SK-N-SH (cell line): ENCODE measurements around the gene MRPS15. TPM values are rescaled to one million over a fixed set of nuclear protein-coding genes. Genes with fewer than 3 reads are reported as not detected.

Source experiments
- CTCF ChIA-PET: fragments of 300-600, 350-600 bp; formaldehyde crosslinking; extraction: SDS; loops from one replicate; lab custom pipeline; 2021; lab: Yijun Ruan, JAX
- POLR2A ChIA-PET: fragments of 350-600 bp; sonication (Branson Sonifier 250); formaldehyde crosslinking; extraction: SDS; loops from one replicate; lab custom pipeline; 2020; ENCODE audit warnings: antibody characterized with exemption, inconsistent platforms; lab: Yijun Ruan, JAX
- DNase-seq: peaks from one replicate; pipeline ENCODE4 v3.0.0; 2012
- H2AFZ ChIP-seq: fragments of 200-600 bp; sonication (generic); 2 replicates; pipeline ENCODE4 v1.8.1; 2016; ENCODE audit warnings: antibody characterized with exemption, mild to moderate bottlenecking, low read depth
- H3F3A ChIP-seq: fragments of 200-600 bp; sonication (generic); replicated peaks from 2 replicates; pipeline ENCODE3; 2016; ENCODE audit warnings: antibody characterized with exemption, mild to moderate bottlenecking; ENCODE audit not compliant: insufficient read depth
- H3K27ac ChIP-seq, 2 experiments: fragments of 200-500 bp in 1 of 2; fragments of 200-600 bp in 1 of 2; sonication (Bioruptor generic) in 1 of 2; sonication (generic), shearing (Covaris generic) in 1 of 2; 2 replicates each; pipeline versions ENCODE4 v1.5.1 to v1.6.1; 2014 to 2016; ENCODE audit warnings: low read depth in 2 of 2, inconsistent platforms in 1 of 2, low read length in 1 of 2, mild to moderate bottlenecking in 1 of 2, mixed read lengths in 1 of 2
- H3K27me3 ChIP-seq: fragments of 200-600 bp; sonication (generic), shearing (Covaris generic); 2 replicates; pipeline ENCODE4 v1.6.1; 2016; ENCODE audit warnings: mixed run types; ENCODE audit not compliant: insufficient read depth
- H3K36me3 ChIP-seq, 2 experiments: fragments of 200-500 bp in 1 of 2; fragments of 200-600 bp in 1 of 2; sonication (Bioruptor generic) in 1 of 2; sonication (generic) in 1 of 2; replicated peaks in 1 of 2; 2 replicates each; pipeline versions ENCODE3 to v1.5.1; 2014 to 2016; ENCODE audit warnings: low read length in 1 of 2, mild to moderate bottlenecking in 1 of 2; ENCODE audit not compliant: insufficient read depth in 2 of 2, control insufficient read depth in 1 of 2
- H3K4me1 ChIP-seq, 2 experiments: fragments of 200-500 bp in 1 of 2; fragments of 200-600 bp in 1 of 2; sonication (Bioruptor generic) in 1 of 2; sonication (generic), shearing (Covaris generic) in 1 of 2; 2 replicates each; pipeline versions ENCODE4 v1.5.1 to v1.6.1; 2014 to 2016; ENCODE audit warnings: low read depth in 1 of 2, low read length in 1 of 2, mixed run types in 1 of 2; ENCODE audit not compliant: insufficient read depth in 2 of 2, control insufficient read depth in 1 of 2
- H3K4me2 ChIP-seq: fragments of 200-600 bp; sonication (generic), shearing (Covaris generic); 2 replicates; pipeline ENCODE4 v1.6.1; 2017; ENCODE audit warnings: mixed run types
- H3K4me3 ChIP-seq, 2 experiments: fragments of 200-500 bp in 1 of 2; fragments of 200-600 bp in 1 of 2; sonication (Bioruptor generic) in 1 of 2; sonication (generic), shearing (Covaris generic) in 1 of 2; 2 replicates each; pipeline versions ENCODE4 v1.5.1 to v1.8.1; 2014 to 2016; ENCODE audit warnings: low read depth in 2 of 2, inconsistent platforms in 1 of 2, low read length in 1 of 2, mild to moderate bottlenecking in 1 of 2, mixed read lengths in 1 of 2, moderate library complexity in 1 of 2
- H3K79me2 ChIP-seq: fragments of 200-600 bp; sonication (generic); 2 replicates; pipeline ENCODE4 v1.8.1; 2017; ENCODE audit warnings: mild to moderate bottlenecking; ENCODE audit not compliant: insufficient read depth
- H3K9ac ChIP-seq: fragments of 200-600 bp; sonication (generic); 2 replicates; pipeline ENCODE4 v1.6.1; 2017; ENCODE audit warnings: mixed run types
- H3K9me2 ChIP-seq: fragments of 200-600 bp; sonication (generic); 2 replicates; pipeline ENCODE4 v1.6.1; 2017; ENCODE audit warnings: mixed run types
- H3K9me3 ChIP-seq: fragments of 200-600 bp; sonication (generic); 2 replicates; pipeline ENCODE4 v1.6.1; 2017; ENCODE audit warnings: mixed run types, mild to moderate bottlenecking, moderate library complexity
- H4K20me1 ChIP-seq: fragments of 200-600 bp; sonication (generic); 2 replicates; pipeline ENCODE4 v1.6.1; 2017; ENCODE audit warnings: mild to moderate bottlenecking, mixed run types; ENCODE audit not compliant: insufficient read depth
- CHD2 ChIP-seq: fragments of 150-350 bp; IDR thresholded peaks from 2 replicates; pipeline ENCODE4 v1.6.1; 2018; ENCODE audit warnings: low read length; ENCODE audit not compliant: partially characterized antibody
- FOXM1 ChIP-seq: IDR thresholded peaks from 2 replicates; pipeline ENCODE4 v1.4.0; 2012; ENCODE audit warnings: low read depth, mild to moderate bottlenecking
- GABPA ChIP-seq: IDR thresholded peaks from 2 replicates; pipeline ENCODE4 v1.4.0; 2012; ENCODE audit warnings: low read depth, mild to moderate bottlenecking
- IRF3 ChIP-seq: fragments of 150-350 bp; IDR thresholded peaks from 2 replicates; pipeline ENCODE4 v1.6.1; 2016; ENCODE audit warnings: mild to moderate bottlenecking, low read depth, low read length
- JUND ChIP-seq: IDR thresholded peaks from 2 replicates; pipeline ENCODE4 v1.4.0; 2012
- MAX ChIP-seq: IDR thresholded peaks from 2 replicates; pipeline ENCODE4 v1.4.0; 2012; ENCODE audit warnings: low read depth
- MEF2A ChIP-seq: IDR thresholded peaks from 2 replicates; pipeline ENCODE4 v1.4.0; 2012; ENCODE audit warnings: low read depth, borderline replicate concordance
- MXI1 ChIP-seq: IDR thresholded peaks from 2 replicates; pipeline ENCODE4 v1.6.1; 2012; ENCODE audit warnings: mild to moderate bottlenecking, low read depth, low read length, improper control_type of control experiment
- PBX3 ChIP-seq: IDR thresholded peaks from 2 replicates; pipeline ENCODE4; 2012
- POLR2AphosphoS5 ChIP-seq: IDR thresholded peaks from 2 replicates; pipeline ENCODE4 v1.6.1; 2012; ENCODE audit warnings: low read depth, low read length
- RCOR1 ChIP-seq: fragments of 150-350 bp; IDR thresholded peaks from 2 replicates; pipeline ENCODE4 v1.6.1; 2017; ENCODE audit warnings: antibody characterized with exemption, low read length
- RFX5 ChIP-seq: IDR thresholded peaks from 2 replicates; pipeline ENCODE4 v1.6.1; 2012; ENCODE audit warnings: mild to moderate bottlenecking, improper control_type of control experiment, low read length
- RXRA ChIP-seq: IDR thresholded peaks from 2 replicates; pipeline ENCODE4 v1.4.0; 2012; ENCODE audit warnings: low read depth, mild to moderate bottlenecking, borderline replicate concordance
- SIN3A ChIP-seq: IDR thresholded peaks from 2 replicates; pipeline ENCODE4 v1.6.1; 2012; ENCODE audit warnings: low read depth, mild to moderate bottlenecking, low read length, moderate library complexity, borderline replicate concordance
- TAF1 ChIP-seq: IDR thresholded peaks from 2 replicates; pipeline ENCODE4 v1.6.1; 2012; ENCODE audit warnings: low read depth, mild to moderate bottlenecking, low read length, moderate library complexity, borderline replicate concordance
- TCF12 ChIP-seq: IDR thresholded peaks from 2 replicates; pipeline ENCODE4 v1.4.0; 2012
- USF2 ChIP-seq: fragments of 150-350 bp; IDR thresholded peaks from 2 replicates; pipeline ENCODE4 v1.6.1; 2017; ENCODE audit warnings: antibody characterized with exemption, low read length, low read depth, borderline replicate concordance
- YY1 ChIP-seq: IDR thresholded peaks from 2 replicates; pipeline ENCODE4 v1.4.0; 2012; ENCODE audit warnings: low read depth, mild to moderate bottlenecking
- ZBTB33 ChIP-seq: IDR thresholded peaks from 2 replicates; pipeline ENCODE4 v1.4.0; 2012; ENCODE audit warnings: low read depth, borderline replicate concordance
- WGBS: methylation state at CpG from one replicate; pipeline ENCODE4 v1.1.6; 2017; ENCODE audit warnings: low lambda C conversion rate; 5-methylcytosine and 5-hydroxymethylcytosine counted together
- polyA plus RNA-seq, 3 experiments: library from polyadenylated mRNA; depleted of rRNA; stranded (reverse); fragments of >200 nt; gene quantifications; 2 replicates each; pipeline ENCODE4 v1.2.3, GENCODE V29; 2012

Gene MRPS15
- polyA plus RNA-seq, 1 of the 3 experiments (the other 2 are of a cell fraction) = 75.1 TPM

- peak within 1 kb of the TSS; percentile 74 to 80 for H3K4me3 ChIP-seq
- ChIA-PET CTCF (interaction anchor here (0.8 to 2.1 kb wide), 12 partner anchors 11 to 315 kb away, joined by 3 to 8 read pairs (median 3); no protein-coding TSS in a partner anchor), POLR2A (interaction anchor here (0.6 to 2.8 kb wide), 7 partner anchors 9 to 187 kb away, joined by 3 to 22 read pairs (median 4); partner anchors contain the start of gene MRPS15)
- peak; percentile 100 for DNase-seq
- H3F3A ChIP-seq = peaks cover 11% of the 10 kb centered on the region
- H3K36me3 ChIP-seq = peaks cover 3 to 11% of the 10 kb centered on the region in 2 experiments
- peak within 1 kb of the TSS; percentile 85 for H3K9ac ChIP-seq
- H3K27me3 ChIP-seq = no peaks in the 10 kb centered on the region
- H3K4me1 ChIP-seq = peaks cover 0 to 8% of the 10 kb centered on the region in 2 experiments; a peak in 1 of 4 replicates
- no peaks in the 10 kb centered on the region for H4K20me1 ChIP-seq
- no peaks in the 10 kb centered on the region for H3K9me3 ChIP-seq
- peak within 1 kb of the TSS; percentile 91 to 94 for H3K27ac ChIP-seq
- 2% methylated on average over 34 of the region's 48 CpGs for WGBS
- peak within 1 kb of the TSS; percentile 98 for H2AFZ ChIP-seq
- TF ChIP-seq TAF1 (peak; percentile 42; the same call in 1 of the 2 replicates), TCF12 (no peak), IRF3 (peak; percentile 84), SIN3A (peak; percentile 87; the same call in 1 of the 2 replicates), MEF2A (no peak), POLR2AphosphoS5 (peak; percentile 91), MAX (peak; percentile 97), MXI1 (peak; percentile 91), CHD2 (peak; percentile 65)
- peak within 1 kb of the TSS; percentile 91 for H3K4me2 ChIP-seq
- H3K79me2 ChIP-seq = peaks cover 7% of the 10 kb centered on the region
- H3K9me2 ChIP-seq = no peaks in the 10 kb centered on the region
Measured at GRCh38 chr1:36450270-36450918, 13.8 kb downstream of the MRPS15 start, which contains the start of gene OSCP1. Gene OSCP1, minus strand, starts transcription at chr1:36450451. Its CDS starts 82 bp downstream, at chr1:36450369.

GRCh38 chr1:36448530-36449056 is 15.6 kb downstream of the MRPS15 start:
- CTCF ChIA-PET = interaction anchor here (0.9 to 2.1 kb wide), 10 partner anchors 9 to 258 kb away, joined by 3 to 8 read pairs (median 4); no protein-coding TSS in a partner anchor
- POLR2A ChIA-PET = interaction anchor here (0.5 to 2.8 kb wide), 2 partner anchors 15 to 1076 kb away, joined by 3 to 22 read pairs; partner anchors contain the start of gene MRPS15
- no peak for TF ChIP-seq RCOR1
- TF ChIP-seq JUND = no peak
- TF ChIP-seq RXRA = no peak
- no peak for TF ChIP-seq USF2
- no peak for TF ChIP-seq MXI1
- TF ChIP-seq PBX3 = no peak
- TF ChIP-seq GABPA = no peak
- TF ChIP-seq TCF12 = no peak
- TF ChIP-seq SIN3A = no peak
- TF ChIP-seq RFX5 = no peak
- no peak for TF ChIP-seq POLR2AphosphoS5
- TF ChIP-seq YY1 = no peak
- no peak for TF ChIP-seq ZBTB33
- no peak for TF ChIP-seq FOXM1
- no peak for TF ChIP-seq MAX
- TF ChIP-seq CHD2 = no peak

More at GRCh38 chr1:36448530-36449056, 15.6 kb downstream of the MRPS15 start:
- H3K9me2 ChIP-seq = no peaks in the 10 kb centered on the region
- H2AFZ ChIP-seq = no peak overlapping the region
- 0 out of 4 replicates have a peak overlapping the region, but pooled peaks of 1 of the 2 experiments have one; percentile 31 for H3K27ac ChIP-seq
- no peaks in the 10 kb centered on the region for H3K9me3 ChIP-seq
- peaks cover 0 to 8% of the 10 kb centered on the region in 2 experiments; a peak in 1 of 4 replicates for H3K4me1 ChIP-seq
- H3K9ac ChIP-seq = no peak overlapping the region
- DNase-seq = peak; percentile 57
- peaks cover 4% of the 10 kb centered on the region for H3F3A ChIP-seq
- 0 out of 2 replicates have a peak overlapping the region, but pooled peaks have one; percentile 91 for H3K4me2 ChIP-seq
- H4K20me1 ChIP-seq = no peaks in the 10 kb centered on the region
- WGBS = 95% methylated on average over 4 of the region's 4 CpGs
- H3K4me3 ChIP-seq = no peak overlapping the region
- H3K79me2 ChIP-seq = peaks cover 7% of the 10 kb centered on the region
- H3K27me3 ChIP-seq = no peaks in the 10 kb centered on the region
- peaks cover 0 to 4% of the 10 kb centered on the region in 2 experiments for H3K36me3 ChIP-seq
